OCI-LY7 (cell line): ENCODE results near the gene ZNF526.

Experiments used
- EZH2phosphoT487 ChIP-seq: fragments of 200-600 bp; sonication (generic); IDR thresholded peaks from 2 replicates; pipeline ENCODE4 v1.6.1; 2018; ENCODE audit warnings: low read depth, borderline replicate concordance, mild to moderate bottlenecking, mixed run types, antibody characterized with exemption, low read length, moderate library complexity, mixed read lengths
- TF ChIP-seq, protein P1 (sequence below): fragments of 200-600 bp; sonication (generic); conservative IDR thresholded peaks from 2 replicates; pipeline ENCODE4 v1.5.1; 2014; ENCODE audit warnings: mild to moderate bottlenecking, antibody characterized with exemption, low read length, moderate library complexity, mixed read lengths

DNA sequence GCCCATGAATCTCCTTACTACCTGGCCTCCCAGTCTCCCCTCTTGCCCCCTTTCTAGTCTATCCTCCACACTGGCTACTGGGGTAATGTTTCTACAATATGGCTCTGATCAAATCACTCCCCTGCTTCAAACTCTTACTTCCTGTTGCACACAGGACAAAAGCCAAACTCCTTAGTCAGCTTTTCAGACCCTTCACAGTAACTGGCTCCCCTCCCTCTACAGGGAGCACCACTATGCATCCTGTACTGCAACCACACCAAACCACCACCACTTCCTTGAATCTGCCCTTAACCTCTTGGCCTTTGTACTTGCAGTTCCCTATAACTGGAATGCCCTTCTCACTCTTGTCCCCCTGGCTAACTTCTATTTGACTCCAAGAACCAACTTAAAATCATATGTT is 34.8 kb upstream of the ZNF526 start:
- TF ChIP-seq, protein P1, sequence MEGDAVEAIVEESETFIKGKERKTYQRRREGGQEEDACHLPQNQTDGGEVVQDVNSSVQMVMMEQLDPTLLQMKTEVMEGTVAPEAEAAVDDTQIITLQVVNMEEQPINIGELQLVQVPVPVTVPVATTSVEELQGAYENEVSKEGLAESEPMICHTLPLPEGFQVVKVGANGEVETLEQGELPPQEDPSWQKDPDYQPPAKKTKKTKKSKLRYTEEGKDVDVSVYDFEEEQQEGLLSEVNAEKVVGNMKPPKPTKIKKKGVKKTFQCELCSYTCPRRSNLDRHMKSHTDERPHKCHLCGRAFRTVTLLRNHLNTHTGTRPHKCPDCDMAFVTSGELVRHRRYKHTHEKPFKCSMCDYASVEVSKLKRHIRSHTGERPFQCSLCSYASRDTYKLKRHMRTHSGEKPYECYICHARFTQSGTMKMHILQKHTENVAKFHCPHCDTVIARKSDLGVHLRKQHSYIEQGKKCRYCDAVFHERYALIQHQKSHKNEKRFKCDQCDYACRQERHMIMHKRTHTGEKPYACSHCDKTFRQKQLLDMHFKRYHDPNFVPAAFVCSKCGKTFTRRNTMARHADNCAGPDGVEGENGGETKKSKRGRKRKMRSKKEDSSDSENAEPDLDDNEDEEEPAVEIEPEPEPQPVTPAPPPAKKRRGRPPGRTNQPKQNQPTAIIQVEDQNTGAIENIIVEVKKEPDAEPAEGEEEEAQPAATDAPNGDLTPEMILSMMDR, result no peak
- no peak for TF ChIP-seq EZH2phosphoT487
